Kidney (tissue), 14 donors: ENCODE data around the gene FHL1. TPM values are rescaled to one million over a fixed set of nuclear protein-coding genes. Genes with fewer than 3 reads are reported as not detected.

Experiments
- DNase-seq, 5 donors: peaks; one replicate each; pipeline ENCODE4 v3.0.0-alpha.2; 2013 to 2020
- FAIRE-seq: peaks from 2 replicates; lab custom pipeline; 2012; peaks lifted over from hg19 to GRCh38; lab: Jason Lieb, UNC
- H3K27ac ChIP-seq, 2 donors: one replicate each; pipeline ENCODE4 v1.7.0; 2013; ENCODE audit warnings: low read depth in 2 of 2, low read length in 2 of 2, inconsistent platforms in 1 of 2
- H3K27me3 ChIP-seq: one replicate; pipeline ENCODE4 v1.7.1; 2013; ENCODE audit warnings: low read length, inconsistent platforms; ENCODE audit not compliant: control insufficient read depth, insufficient read depth
- H3K36me3 ChIP-seq, 3 donors: one replicate each; pipeline versions ENCODE4 v1.7.0 to v1.7.1; 2013; ENCODE audit warnings: low read length in 3 of 3, control low read depth in 1 of 3, inconsistent platforms in 1 of 3; ENCODE audit not compliant: insufficient read depth in 3 of 3, control insufficient read depth in 2 of 3
- H3K4me1 ChIP-seq, 3 donors: one replicate each; pipeline versions ENCODE4 v1.7.0 to v1.7.1; 2013; ENCODE audit warnings: low read length in 3 of 3, inconsistent platforms in 1 of 3, low read depth in 1 of 3; ENCODE audit not compliant: control insufficient read depth in 2 of 3, insufficient read depth in 2 of 3
- H3K4me3 ChIP-seq, 3 donors: one replicate each; pipeline versions ENCODE4 v1.7.0 to v1.8.1; 2013; ENCODE audit warnings: low read length in 3 of 3, control low read depth in 1 of 3, inconsistent platforms in 1 of 3
- H3K9ac ChIP-seq, 3 donors: one replicate each; pipeline versions ENCODE4 v1.7.0 to v1.7.1; 2013; ENCODE audit warnings: low read length in 3 of 3, control low read depth in 1 of 3, inconsistent platforms in 1 of 3
- H3K9me3 ChIP-seq, 3 donors: one replicate each; pipeline versions ENCODE4 v1.7.0 to v1.7.1; 2013; ENCODE audit warnings: low read length in 3 of 3, control low read depth in 1 of 3, inconsistent platforms in 1 of 3; ENCODE audit not compliant: control insufficient read depth in 2 of 3, insufficient read depth in 1 of 3
- CTCF ChIP-seq: IDR thresholded peaks from 3 replicates; pipeline ENCODE4 v1.5.1; 2012; ENCODE audit warnings: mild to moderate bottlenecking, moderate library complexity, borderline replicate concordance; ENCODE audit not compliant: insufficient read depth; ENCODE audit errors: extremely low read depth
- intact Hi-C: fragments of 100-400 bp; cut with DNase I; formaldehyde crosslinking; loops from one replicate; pipeline ENCODE4 v1.11.1; 2022
- polyA plus RNA-seq: library from polyadenylated mRNA; stranded (reverse); fragments of 350-450 nt; fragmentation: Illumina TruSeq; extraction: RNeasy Lipid Tissue Mini Kit (QIAGEN cat#74804); gene quantifications from one replicate; pipeline ENCODE4 v1.2.3, GENCODE V29; 2014; ENCODE audit warnings: low read depth, low replicate concordance; ENCODE audit not compliant: insufficient read depth
- total RNA-seq: library from RNA; stranded (reverse); fragmentation: NEBNext Ultra II Directional; extraction: Animal tissue kit (Norgen Biotek cat#: 25700); gene quantifications from one replicate; pipeline ENCODE4 v1.2.1, GENCODE V29; 2021
- donor health status: control.
- donor health status: control.
- donor health status: control.
- donor health status: control.
- donor health status: control.
- donor health status: DM: yes; HTN: yes; CAD: no.
- donor health status: Normal renal cell carcinoma (clear cell type).

Gene FHL1
- total and polyA plus RNA-seq, 2 donors from 2014 or later, result 44.0 to 168 TPM

DNA sequence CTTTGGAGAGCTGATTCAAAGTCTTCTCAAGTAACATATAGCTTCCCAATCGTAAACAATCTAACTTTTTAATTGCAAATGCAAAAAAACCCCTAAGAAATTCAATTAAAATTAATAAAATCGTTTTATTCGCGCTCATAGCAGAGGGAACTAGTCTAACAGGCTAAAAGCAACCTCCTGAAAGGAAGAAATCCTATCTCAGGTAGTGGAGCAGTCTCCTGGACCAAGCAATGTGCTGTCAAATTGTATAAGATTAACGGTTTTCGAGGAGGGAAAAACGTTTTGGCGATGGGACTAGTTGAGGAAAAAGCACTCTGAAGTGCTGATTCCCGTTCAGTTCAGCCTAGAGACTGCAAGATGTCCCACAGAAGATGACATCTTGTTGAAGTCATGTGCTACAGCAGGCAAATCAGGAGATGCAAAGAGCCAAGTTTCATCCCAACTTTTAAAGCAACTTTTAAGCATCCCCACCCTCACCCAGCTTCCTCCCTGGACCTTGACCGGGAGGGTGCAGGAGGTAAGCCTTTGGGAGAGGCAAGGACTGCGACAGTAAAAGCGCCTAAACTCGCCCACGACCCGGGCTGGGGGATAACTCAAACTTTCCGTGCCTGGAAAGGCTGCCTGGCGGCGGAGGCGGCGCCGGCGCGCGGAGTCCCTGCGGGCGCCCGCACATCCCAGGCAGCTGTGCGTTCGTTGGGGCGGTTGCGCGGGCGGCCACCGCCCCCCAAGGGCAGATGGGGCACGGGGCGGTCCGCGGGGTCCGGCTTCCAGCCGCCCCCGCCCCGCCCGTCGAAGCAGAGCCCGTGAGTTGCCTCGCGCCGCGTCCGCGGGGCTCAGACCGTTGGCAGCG is 103.1 kb downstream of the FHL1 start:
- no peak for FAIRE-seq
- peaks cover 0 to 4% (median 0%) of the 10 kb centered on the region in 3 donors for H3K4me1 ChIP-seq
- H3K36me3 ChIP-seq, result no peaks in the 10 kb centered on the region
- DNase-seq, result peak in 4 of 5 donors; percentile 11 to 40 (median 33)
- H3K9me3 ChIP-seq, result no peaks in the 10 kb centered on the region
- H3K27me3 ChIP-seq, result no peaks in the 10 kb centered on the region
- intact Hi-C loops, result no loop called here
- TF ChIP-seq CTCF, result no peak
- H3K9ac ChIP-seq, result peak overlapping the region in 2 of 3 donors; percentile 5 to 29
- H3K4me3 ChIP-seq, result peak overlapping the region; percentile 29 to 59 (median 55)
- H3K27ac ChIP-seq, result no peak overlapping the region

DNA sequence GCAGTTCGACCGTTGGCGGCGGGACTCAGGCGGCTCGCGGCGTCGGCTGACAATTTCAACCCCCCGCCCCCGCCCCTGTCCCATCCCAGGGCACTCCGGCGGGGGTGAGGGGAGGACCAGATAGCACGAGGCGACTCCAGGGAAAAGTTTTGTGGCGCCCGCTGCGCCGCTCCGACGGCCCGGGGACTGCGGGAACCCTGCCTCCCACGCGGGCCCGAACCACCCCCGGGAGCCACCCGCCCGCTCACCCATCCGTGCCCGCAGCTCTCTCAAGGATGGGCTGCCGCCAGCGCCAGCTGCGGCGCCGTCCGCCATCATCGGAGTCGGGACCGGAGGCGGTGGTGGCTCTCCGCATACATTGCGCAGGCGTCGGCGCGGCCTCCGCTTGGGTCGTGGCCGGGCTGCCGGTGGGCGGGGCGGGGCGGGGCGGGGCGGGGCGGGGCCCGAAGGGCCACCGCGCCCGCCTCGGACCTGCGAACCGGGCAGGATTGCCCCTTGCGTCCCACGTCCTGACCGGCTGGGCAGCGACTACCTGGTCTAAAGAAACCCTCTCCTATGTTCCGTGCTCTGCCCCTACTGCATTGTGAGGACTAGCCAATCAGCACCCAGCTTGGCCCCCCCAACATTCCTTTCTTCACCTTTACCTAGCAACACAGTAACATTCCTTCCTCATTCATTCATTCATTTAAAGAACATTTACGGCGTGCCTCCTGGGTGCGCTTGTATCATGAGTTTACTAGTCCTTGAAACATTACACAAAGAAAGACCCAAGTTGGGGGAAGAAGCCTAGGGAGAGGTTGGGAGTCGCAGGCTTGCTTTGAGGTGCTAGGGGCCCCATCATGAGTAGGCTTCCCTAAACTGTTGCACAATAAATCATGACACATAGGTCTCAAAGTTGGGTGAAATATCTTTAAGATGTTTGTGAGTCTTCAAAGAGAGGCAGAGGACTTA is 104.0 kb downstream of the FHL1 start, which contains the start of gene MAP7D3:
TSS of gene MAP7D3 (minus strand) at position 360 of the 951 bp plus-strand sequence. CDS start at position 318, 42 bp downstream.
- Histone ChIP-seq H3K9ac (peak within 1 kb of the TSS in 2 of 3 donors; percentile 5 to 29), H3K27me3 (no peaks in the 10 kb centered on the region), H3K4me3 (peak within 1 kb of the TSS; percentile 59 to 69 (median 67)), H3K36me3 (no peaks in the 10 kb centered on the region), H3K9me3 (no peaks in the 10 kb centered on the region), H3K27ac (no peak within 1 kb of the TSS), H3K4me1 (peaks cover 0 to 4% (median 0%) of the 10 kb centered on the region in 3 donors)
- no peak for TF ChIP-seq CTCF
- intact Hi-C loops, result no loop called here
- peak; percentile 52 to 86 (median 74) for DNase-seq
- FAIRE-seq, result no peak

- no peak for FAIRE-seq
- Histone ChIP-seq H3K4me3 (no peak overlapping the region), H3K9ac (no peak overlapping the region), H3K9me3 (no peaks in the 10 kb centered on the region), H3K27me3 (no peaks in the 10 kb centered on the region), H3K27ac (no peak overlapping the region), H3K36me3 (no peaks in the 10 kb centered on the region), H3K4me1 (peaks cover 0 to 4% (median 0%) of the 10 kb centered on the region in 3 donors)
- no peak for DNase-seq
- TF ChIP-seq CTCF, result no peak
- intact Hi-C loops, result no loop called here
Measured at GRCh38 chrX:136255541-136255940, 108.2 kb downstream of the FHL1 start.
